Smooth muscle cell (in vitro differentiated cells): ENCODE data around the gene SRSF3. TPM values are rescaled to one million over a fixed set of nuclear protein-coding genes. Genes with fewer than 3 reads are reported as not detected.
"Not testable (repeated sequence)": the region's sequence is repeated elsewhere in the genome, so short reads cannot be mapped to it uniquely, and the experiment has no call there.

ENCODE experiments used
- DNase-seq: peaks from one replicate; lab custom pipeline; 2025; ENCODE audit not compliant: unreplicated experiment; lab: John Stamatoyannopoulos, UW
- H2AFZ ChIP-seq: fragments of 200-600 bp; sonication (generic); 2 replicates; pipeline ENCODE4 v1.6.0; 2016; ENCODE audit warnings: antibody characterized with exemption, low read depth, mild to moderate bottlenecking
- H3F3A ChIP-seq: fragments of 200-600 bp; sonication (generic); 2 replicates; pipeline ENCODE4 v1.6.0; 2017; ENCODE audit warnings: antibody characterized with exemption, low read depth
- H3K27ac ChIP-seq: fragments of 200-600 bp; sonication (generic); 2 replicates; pipeline ENCODE4 v1.5.1; 2016; ENCODE audit warnings: low read depth, mild to moderate bottlenecking
- H3K27me3 ChIP-seq: fragments of 200-600 bp; sonication (generic); 2 replicates; pipeline ENCODE4 v1.6.1; 2016; ENCODE audit warnings: low read depth, mild to moderate bottlenecking
- H3K36me3 ChIP-seq: fragments of 200-600 bp; sonication (generic); 2 replicates; pipeline ENCODE4 v1.5.1; 2016; ENCODE audit warnings: low read depth
- H3K4me1 ChIP-seq: fragments of 200-600 bp; sonication (generic); 2 replicates; pipeline ENCODE4 v1.5.1; 2016; ENCODE audit warnings: low read depth
- H3K4me2 ChIP-seq: fragments of 200-600 bp; sonication (generic); 2 replicates; pipeline ENCODE4 v1.6.0; 2016; ENCODE audit warnings: mild to moderate bottlenecking
- H3K4me3 ChIP-seq: fragments of 200-600 bp; sonication (generic); 2 replicates; pipeline ENCODE4 v1.5.1; 2016; ENCODE audit warnings: mild to moderate bottlenecking
- H3K79me2 ChIP-seq: fragments of 200-600 bp; sonication (generic); 2 replicates; pipeline ENCODE4 v1.6.0; 2016; ENCODE audit warnings: low read depth, mild to moderate bottlenecking
- H3K9ac ChIP-seq: fragments of 200-600 bp; sonication (generic); 2 replicates; pipeline ENCODE4 v1.6.0; 2016; ENCODE audit warnings: low read depth
- H3K9me3 ChIP-seq: fragments of 200-600 bp; sonication (generic); replicated peaks from 2 replicates; pipeline ENCODE4 v1.5.1; 2016; ENCODE audit warnings: low read depth
- H4K20me1 ChIP-seq: fragments of 200-600 bp; sonication (generic); 2 replicates; pipeline ENCODE4 v1.6.0; 2016; ENCODE audit warnings: low read depth
- WGBS: methylation state at CpG from one replicate; pipeline ENCODE4 v1.1.7; 2016; ENCODE audit warnings: low lambda C conversion rate; 5-methylcytosine and 5-hydroxymethylcytosine counted together
- polyA plus RNA-seq: library from polyadenylated mRNA; unstranded; fragments of >200 nt; fragmentation: Nextera tagmentation; extraction: Ambion mirVana; gene quantifications from 2 replicates; pipeline ENCODE4 v1.2.1, GENCODE V29; 2016
- total RNA-seq: library from RNA; depleted of rRNA; stranded (reverse); fragments of >200 nt; gene quantifications from 2 replicates; pipeline ENCODE4 v1.2.3, GENCODE V29; 2014
- TF ChIP-seq, protein P1 (sequence below): fragments of 200-600 bp; sonication (generic); IDR thresholded peaks from 2 replicates; pipeline ENCODE4 v1.5.1; 2017; ENCODE audit warnings: borderline replicate concordance, mild to moderate bottlenecking, antibody characterized with exemption; ENCODE audit not compliant: insufficient read depth, poor library complexity, severe bottlenecking

Gene SRSF3
- total and polyA plus RNA-seq, 2 experiments from 2014 or later: 158 to 179 TPM

- H3K4me1 ChIP-seq: peaks cover 18% of the 10 kb centered on the region
- H2AFZ ChIP-seq: peak overlapping the region; percentile 26
- H3K4me3 ChIP-seq: no peak overlapping the region
- no peaks in the 10 kb centered on the region for H3K27me3 ChIP-seq
- no peak for DNase-seq
- TF ChIP-seq, protein P1, sequence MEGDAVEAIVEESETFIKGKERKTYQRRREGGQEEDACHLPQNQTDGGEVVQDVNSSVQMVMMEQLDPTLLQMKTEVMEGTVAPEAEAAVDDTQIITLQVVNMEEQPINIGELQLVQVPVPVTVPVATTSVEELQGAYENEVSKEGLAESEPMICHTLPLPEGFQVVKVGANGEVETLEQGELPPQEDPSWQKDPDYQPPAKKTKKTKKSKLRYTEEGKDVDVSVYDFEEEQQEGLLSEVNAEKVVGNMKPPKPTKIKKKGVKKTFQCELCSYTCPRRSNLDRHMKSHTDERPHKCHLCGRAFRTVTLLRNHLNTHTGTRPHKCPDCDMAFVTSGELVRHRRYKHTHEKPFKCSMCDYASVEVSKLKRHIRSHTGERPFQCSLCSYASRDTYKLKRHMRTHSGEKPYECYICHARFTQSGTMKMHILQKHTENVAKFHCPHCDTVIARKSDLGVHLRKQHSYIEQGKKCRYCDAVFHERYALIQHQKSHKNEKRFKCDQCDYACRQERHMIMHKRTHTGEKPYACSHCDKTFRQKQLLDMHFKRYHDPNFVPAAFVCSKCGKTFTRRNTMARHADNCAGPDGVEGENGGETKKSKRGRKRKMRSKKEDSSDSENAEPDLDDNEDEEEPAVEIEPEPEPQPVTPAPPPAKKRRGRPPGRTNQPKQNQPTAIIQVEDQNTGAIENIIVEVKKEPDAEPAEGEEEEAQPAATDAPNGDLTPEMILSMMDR: no peak
- H3K79me2 ChIP-seq: no peaks in the 10 kb centered on the region
- WGBS: 46% methylated on average over 13 of the region's 13 CpGs
- H3K9ac ChIP-seq: no peak overlapping the region
- H3K27ac ChIP-seq: peak overlapping the region; percentile 62
- no peaks in the 10 kb centered on the region for H4K20me1 ChIP-seq
- no peaks in the 10 kb centered on the region for H3K36me3 ChIP-seq
- H3K4me2 ChIP-seq: peak overlapping the region; percentile 32
- H3K9me3 ChIP-seq: no peaks in the 10 kb centered on the region
- H3F3A ChIP-seq: no peaks in the 10 kb centered on the region
Measured at GRCh38 chr6:36649701-36650484, 55.7 kb downstream of the SRSF3 start.

DNA sequence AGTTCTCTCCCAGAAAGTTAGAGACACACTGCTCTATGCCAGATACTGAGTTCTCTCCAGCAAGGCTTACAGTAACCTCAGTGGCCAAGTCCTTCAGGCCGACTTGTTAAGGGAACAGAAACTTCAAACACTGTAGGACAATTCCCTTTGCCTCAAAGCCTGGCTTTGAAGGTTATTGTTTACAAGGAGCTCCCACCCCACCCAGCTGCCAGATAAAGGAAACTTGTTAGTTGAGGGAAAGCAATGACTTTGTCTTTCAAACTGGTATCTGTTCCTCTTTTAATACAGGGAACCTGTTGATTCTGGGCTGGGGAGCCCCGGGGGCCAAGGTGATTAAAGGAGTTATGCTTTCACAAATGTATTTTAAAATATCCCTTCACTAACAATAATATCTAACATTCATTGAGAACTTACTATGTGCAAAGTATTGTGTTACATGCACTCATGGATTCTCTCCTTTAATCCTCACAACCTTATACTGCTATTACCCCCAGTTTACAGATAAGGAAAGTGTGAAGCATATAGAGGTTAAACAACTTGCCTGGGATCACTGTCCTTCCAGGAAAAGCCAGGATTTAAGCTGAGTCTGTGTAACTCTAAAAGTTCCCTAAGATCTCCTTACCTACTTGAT lies 56.8 kb downstream of the SRSF3 start:
- no peaks in the 10 kb centered on the region for H3K27me3 ChIP-seq
- no peaks in the 10 kb centered on the region for H3K9me3 ChIP-seq
- no peaks in the 10 kb centered on the region for H3K36me3 ChIP-seq
- peaks cover 23% of the 10 kb centered on the region for H3K4me1 ChIP-seq
- H3K4me2 ChIP-seq: peak overlapping the region; percentile 28
- H3K9ac ChIP-seq: no peak overlapping the region
- H2AFZ ChIP-seq: no peak overlapping the region
- WGBS: 46% methylated on average over 2 of the region's 2 CpGs
- H3K4me3 ChIP-seq: no peak overlapping the region
- DNase-seq: no peak
- TF ChIP-seq, protein P1: no peak
- peaks cover 4% of the 10 kb centered on the region for H3F3A ChIP-seq
- H3K79me2 ChIP-seq: no peaks in the 10 kb centered on the region
- no peak overlapping the region for H3K27ac ChIP-seq
- H4K20me1 ChIP-seq: no peaks in the 10 kb centered on the region

GRCh38 chr6:36651659-36652379 lies 57.7 kb downstream of the SRSF3 start:
- WGBS: 94% methylated on average over 11 of the region's 11 CpGs
- Histone ChIP-seq H3K4me1 (peaks cover 23% of the 10 kb centered on the region), H3F3A (peaks cover 4% of the 10 kb centered on the region), H3K9me3 (no peaks in the 10 kb centered on the region), H3K4me3 (no peak overlapping the region), H3K27me3 (no peaks in the 10 kb centered on the region), H3K4me2 (no peak overlapping the region), H3K79me2 (no peaks in the 10 kb centered on the region), H4K20me1 (no peaks in the 10 kb centered on the region), H3K36me3 (no peaks in the 10 kb centered on the region), H3K9ac (no peak overlapping the region), H3K27ac (no peak overlapping the region), H2AFZ (no peak overlapping the region)
- no peak for DNase-seq
- TF ChIP-seq, protein P1: no peak

- 91% methylated on average over 5 of the region's 5 CpGs for WGBS
- H3K36me3 ChIP-seq, H3K9me3 ChIP-seq, H3K27ac ChIP-seq, H3K27me3 ChIP-seq, H3K9ac ChIP-seq, H3K4me3 ChIP-seq, H2AFZ ChIP-seq, H3F3A ChIP-seq, H4K20me1 ChIP-seq, H3K79me2 ChIP-seq, DNase-seq: not testable (repeated sequence)
- H3K4me2 ChIP-seq: peak overlapping the region; percentile 56
- peaks cover 19% of the 10 kb centered on the region for H3K4me1 ChIP-seq
Measured at GRCh38 chr6:36654469-36654868, 60.3 kb downstream of the SRSF3 start.
